Lung (tissue), 12 donors: Measurements from ENCODE around the gene CMTR1. TPM values are rescaled to one million over a fixed set of nuclear protein-coding genes. Genes with fewer than 3 reads are reported as not detected.

Experiments
- ATAC-seq: fragments of 200-7000 bp; cut with Tn5 transposase; one replicate; pipeline ENCODE4 v1.9.1; 2020; ENCODE audit warnings: moderate number of reproducible peaks; ENCODE audit not compliant: insufficient read depth, low FRiP score
- DNase-seq, 3 donors: peaks; one replicate each; pipeline ENCODE4 v3.0.0-alpha.2; 2013 to 2017
- H3K27ac ChIP-seq, 2 donors: one replicate each; pipeline ENCODE4 v1.5.1; 2013; ENCODE audit warnings: mild to moderate bottlenecking in 2 of 2, moderate library complexity in 2 of 2, control low read depth in 1 of 2, inconsistent platforms in 1 of 2, low read depth in 1 of 2, low read length in 1 of 2
- H3K27me3 ChIP-seq, 3 donors: one replicate each; pipeline ENCODE4 v1.5.1; 2013; ENCODE audit warnings: low read length in 2 of 3; ENCODE audit not compliant: control insufficient read depth in 3 of 3, insufficient read depth in 3 of 3
- H3K36me3 ChIP-seq, 4 donors: one replicate each; pipeline ENCODE4 v1.5.1; 2013; ENCODE audit warnings: low read length in 4 of 4, mild to moderate bottlenecking in 1 of 4, moderate library complexity in 1 of 4; ENCODE audit not compliant: control insufficient read depth in 4 of 4, insufficient read depth in 4 of 4
- H3K4me1 ChIP-seq, 5 donors: one replicate each; pipeline ENCODE4 v1.5.1; 2013; ENCODE audit warnings: low read length in 5 of 5, mild to moderate bottlenecking in 2 of 5, moderate library complexity in 1 of 5; ENCODE audit not compliant: control insufficient read depth in 5 of 5, insufficient read depth in 5 of 5
- H3K4me3 ChIP-seq: one replicate; pipeline ENCODE4 v1.5.1; 2013; ENCODE audit warnings: mild to moderate bottlenecking, control low read depth, moderate library complexity
- H3K9ac ChIP-seq, 2 donors: one replicate each; pipeline ENCODE4 v1.5.1; 2013; ENCODE audit warnings: low read length in 2 of 2, control low read depth in 1 of 2; ENCODE audit not compliant: insufficient read depth in 1 of 2
- H3K9me3 ChIP-seq, 4 donors: one replicate each; pipeline ENCODE4 v1.5.1; 2013; ENCODE audit warnings: low read length in 3 of 4, mild to moderate bottlenecking in 1 of 4, moderate library complexity in 1 of 4; ENCODE audit not compliant: control insufficient read depth in 4 of 4, insufficient read depth in 3 of 4
- CTCF ChIP-seq: IDR thresholded peaks from 2 replicates; pipeline ENCODE4 v1.5.1; 2012; ENCODE audit warnings: mild to moderate bottlenecking; ENCODE audit errors: control extremely low read depth, extremely low read depth
- WGBS, 2 donors: extraction: QIAGEN DNeasy Blood & Tissue Kit; methylation state at CpG; one replicate each; pipeline ENCODE4 v1.1.7; 2013; 5-methylcytosine and 5-hydroxymethylcytosine counted together
- polyA plus RNA-seq, 2 donors: library from polyadenylated mRNA; stranded (reverse); fragments of 200-250 nt; gene quantifications; one replicate each; pipeline ENCODE4 v1.2.1, GENCODE V29; 2013
- total RNA-seq, 2 donors: library from RNA; depleted of rRNA in 1 of 2; stranded (reverse); fragments of >200 nt in 1 of 2; gene quantifications; one replicate each; pipeline ENCODE4 v1.2.1, GENCODE V29; 2014 to 2021
- donor health status: control.
- donor health status: control.
- donor health status: Bipolar disorder and iron deficiency.
- donor health status: healthy.
- donor health status: DM: yes; HTN: yes; CAD: no.

CMTR1 gene
- total and polyA plus RNA-seq, 4 donors: 18.8 to 39.3 (median 26.6) TPM

- DNase-seq: no peak
- no peaks in the 10 kb centered on the region for H3K9me3 ChIP-seq
- peaks cover 0 to 8% (median 0%) of the 10 kb centered on the region in 3 donors for H3K27me3 ChIP-seq
- no peak for ATAC-seq
- H3K9ac ChIP-seq: no peak overlapping the region
- no peak for TF ChIP-seq CTCF
- H3K4me3 ChIP-seq: no peak overlapping the region
- H3K4me1 ChIP-seq: no peaks in the 10 kb centered on the region
- no peak overlapping the region for H3K27ac ChIP-seq
- WGBS, 2 donors: 93 to 95% methylated on average over 5 of the region's 5 CpGs
- H3K36me3 ChIP-seq: no peaks in the 10 kb centered on the region
Measured at GRCh38 chr6:37507077-37507476, 74.1 kb downstream of the CMTR1 start.

- H3K9ac ChIP-seq: no peak overlapping the region
- no peaks in the 10 kb centered on the region for H3K36me3 ChIP-seq
- peaks cover 0 to 16% (median 7%) of the 10 kb centered on the region in 3 donors for H3K27me3 ChIP-seq
- H3K9me3 ChIP-seq: no peaks in the 10 kb centered on the region
- WGBS, 2 donors: 61 to 83% methylated on average over 3 to 4 of the region's 4 CpGs
- ATAC-seq (no peak), DNase-seq (no peak)
- TF ChIP-seq CTCF: no peak
- no peak overlapping the region for H3K27ac ChIP-seq
- no peaks in the 10 kb centered on the region for H3K4me1 ChIP-seq
- H3K4me3 ChIP-seq: no peak overlapping the region
Measured at GRCh38 chr6:37507690-37508421, 74.8 kb downstream of the CMTR1 start.

- Histone ChIP-seq H3K9me3 (no peaks in the 10 kb centered on the region), H3K27ac (no peak overlapping the region), H3K4me1 (peaks cover 0 to 6% (median under 1%) of the 10 kb centered on the region in 5 donors), H3K9ac (no peak overlapping the region), H3K4me3 (no peak overlapping the region), H3K36me3 (no peaks in the 10 kb centered on the region), H3K27me3 (peaks cover 0 to 33% (median 17%) of the 10 kb centered on the region in 3 donors)
- no peak for TF ChIP-seq CTCF
- no peak for ATAC-seq
- WGBS, 2 donors: 79 to 84% methylated on average over 5 of the region's 5 CpGs
- DNase-seq: no peak
Measured at GRCh38 chr6:37511201-37511600, 78.2 kb downstream of the CMTR1 start.
